Smooth muscle cell of the pulmonary artery (primary cell): ENCODE data around the gene SELP. TPM values are rescaled to one million over a fixed set of nuclear protein-coding genes. Genes with fewer than 3 reads are reported as not detected.

Source experiments
- total RNA-seq: library from RNA; depleted of rRNA; stranded (reverse); fragments of >200 nt; gene quantifications from 2 replicates; pipeline ENCODE4 v1.2.3, GENCODE V29; 2014

The SELP gene
- 0.07 and 0.13 TPM in 2 replicates for total RNA-seq

GRCh38 chr1:169630006-169630405 lies at the start of gene SELP:
SELP (minus strand) TSS chr1:169630124; CDS start chr1:169630074, 50 bp downstream.

GRCh38 chr1:169586395-169587255 lies 43.3 kb downstream of the SELP start, which contains the start of gene F5:
F5 (minus strand) TSS chr1:169586481; CDS start chr1:169586386, 95 bp downstream.

Other genes starting within 250 kb of the SELP start
- gene CCDC181, start 202.7 kb downstream of the SELP start, total RNA-seq = 0.53 and 0.85 TPM in 2 replicates
- 7.1 and 10.5 TPM in 2 replicates for gene SLC19A2, start 144.2 kb downstream of the SELP start, total RNA-seq
- gene F5, start 43.6 kb downstream of the SELP start, total RNA-seq = under 0.01 TPM in 1 of 2 replicates, not detected in the other
- 0.39 TPM in 1 of 2 replicates, not detected in the other for gene SELL, start 81.5 kb upstream of the SELP start, total RNA-seq
- gene SELE, start 104.0 kb upstream of the SELP start, total RNA-seq = not detected in 2 replicates
- 2.9 and 5.0 TPM in 2 replicates for gene METTL18, start 164.8 kb upstream of the SELP start, total RNA-seq